Measurements from ENCODE around the gene REX1BD. TPM values are rescaled to one million over a fixed set of nuclear protein-coding genes. Genes with fewer than 3 reads are reported as not detected.
"Not testable (repeated sequence)": the region's sequence is repeated elsewhere in the genome, so short reads cannot be mapped to it uniquely, and the experiment has no call there.

REX1BD gene
- 24.8 TPM in 2 replicates for total RNA-seq (2014; rRNA removed; shearing (Covaris generic))

DNA sequence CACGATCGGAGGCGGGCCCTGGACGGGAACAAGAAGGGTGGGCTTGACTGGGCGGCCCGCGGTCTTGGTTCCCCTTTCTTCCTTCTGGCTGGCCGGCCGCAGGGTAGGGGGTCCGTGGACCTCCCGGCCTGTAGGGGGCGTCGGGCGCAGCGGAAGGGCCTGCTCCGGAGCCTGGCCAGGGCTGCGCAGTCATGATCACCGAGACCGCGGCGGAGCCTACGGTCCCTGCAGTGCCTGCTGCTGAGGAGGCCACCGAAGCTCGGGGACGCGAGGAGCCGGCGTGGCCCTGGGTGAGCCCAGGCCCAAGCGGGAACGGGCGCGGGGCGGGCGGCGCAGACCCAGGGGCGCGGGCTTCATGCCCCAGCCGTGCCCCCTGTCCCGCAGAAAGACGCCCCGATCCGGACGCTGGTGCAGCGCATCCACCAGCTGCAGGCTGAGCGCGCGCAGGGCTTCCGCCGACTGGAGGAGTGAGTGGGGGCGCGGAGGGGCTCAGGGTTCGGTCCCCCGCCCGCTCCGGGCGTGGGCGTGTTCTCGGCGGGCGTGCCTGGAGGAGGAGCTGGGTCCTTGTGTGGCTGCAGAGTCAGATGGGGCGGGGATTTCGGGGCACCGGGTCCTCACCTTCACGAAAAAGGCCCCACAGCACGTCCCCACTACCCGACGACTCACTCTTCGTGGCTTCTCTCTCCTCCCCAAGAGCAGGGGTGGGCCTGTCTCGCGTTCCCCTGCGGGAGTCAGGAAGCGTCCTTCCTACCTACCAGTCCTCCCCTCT is at the start of gene REX1BD:
REX1BD (plus strand) TSS at position 188 of the 769 bp plus-strand sequence; CDS start at position 192, 4 bp downstream.
- Histone ChIP-seq H3K4me1 (0 out of 2 replicates have a peak, but pooled peaks cover 3% of the 10 kb centered on the region), H3K9me3 (replicated peaks) (no peaks in the 10 kb centered on the region), H3K27ac (peak within 1 kb of the TSS; percentile 63), H3K4me3 (peak within 1 kb of the TSS; percentile 89), H3K36me3 (no peaks in the 10 kb centered on the region), H3K27me3 (no peaks in the 10 kb centered on the region)
- peak; percentile 88 to 90 for DNase-seq

DNA sequence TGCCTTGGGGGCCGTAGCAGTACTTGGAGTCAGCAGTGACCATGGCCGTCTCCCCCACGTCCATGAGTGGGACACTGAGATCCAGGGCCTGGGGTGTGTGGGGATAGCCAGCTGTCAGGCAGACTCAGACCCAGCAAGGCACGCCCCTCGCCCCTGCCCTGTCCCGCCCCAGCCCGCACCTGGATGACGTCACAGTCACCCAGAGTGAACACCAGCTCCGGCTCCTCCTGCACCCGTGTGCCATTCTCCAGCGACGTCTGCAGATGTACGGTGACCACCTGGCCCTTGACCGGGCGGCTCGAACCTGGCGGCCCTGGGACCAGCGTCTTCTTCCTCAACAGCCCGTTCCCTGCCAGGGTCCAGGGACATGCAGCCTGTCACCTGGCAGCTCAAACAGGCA is 49.2 kb upstream of the REX1BD start:
- Histone ChIP-seq H3K27me3 (no peaks in the 10 kb centered on the region), H3K9me3 (replicated peaks) (no peaks in the 10 kb centered on the region), H3K27ac (no peak overlapping the region), H3K4me1 (0 out of 2 replicates have a peak, but pooled peaks cover 5% of the 10 kb centered on the region), H3K4me3 (no peak overlapping the region), H3K36me3 (peaks cover 5% of the 10 kb centered on the region; the same call in 1 of the 2 replicates)
- no peak for DNase-seq

DNA sequence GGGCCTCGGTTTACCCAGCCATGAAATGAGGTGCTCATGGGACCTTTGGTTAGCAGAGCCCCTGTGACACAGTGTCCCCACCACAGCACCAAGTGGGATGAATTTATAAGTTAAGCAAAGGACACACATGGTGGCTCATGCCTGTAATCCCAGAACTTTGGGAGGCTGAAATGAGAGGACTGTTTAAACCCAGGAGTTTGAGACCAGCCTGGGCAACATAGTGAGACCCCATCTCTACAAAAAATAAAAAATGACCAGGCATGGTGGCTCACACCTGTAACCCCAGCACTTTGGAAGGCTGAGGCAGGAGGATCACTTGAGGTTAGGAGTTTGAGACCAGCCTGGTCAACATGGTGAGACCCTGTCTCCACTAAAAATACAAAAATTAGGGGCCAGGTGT is 48.4 kb upstream of the REX1BD start:
- H3K36me3 ChIP-seq; H3K4me1 ChIP-seq; H3K9me3 ChIP-seq (replicated peaks); H3K27ac ChIP-seq; DNase-seq; H3K27me3 ChIP-seq; H3K4me3 ChIP-seq: not testable (repeated sequence)

DNA sequence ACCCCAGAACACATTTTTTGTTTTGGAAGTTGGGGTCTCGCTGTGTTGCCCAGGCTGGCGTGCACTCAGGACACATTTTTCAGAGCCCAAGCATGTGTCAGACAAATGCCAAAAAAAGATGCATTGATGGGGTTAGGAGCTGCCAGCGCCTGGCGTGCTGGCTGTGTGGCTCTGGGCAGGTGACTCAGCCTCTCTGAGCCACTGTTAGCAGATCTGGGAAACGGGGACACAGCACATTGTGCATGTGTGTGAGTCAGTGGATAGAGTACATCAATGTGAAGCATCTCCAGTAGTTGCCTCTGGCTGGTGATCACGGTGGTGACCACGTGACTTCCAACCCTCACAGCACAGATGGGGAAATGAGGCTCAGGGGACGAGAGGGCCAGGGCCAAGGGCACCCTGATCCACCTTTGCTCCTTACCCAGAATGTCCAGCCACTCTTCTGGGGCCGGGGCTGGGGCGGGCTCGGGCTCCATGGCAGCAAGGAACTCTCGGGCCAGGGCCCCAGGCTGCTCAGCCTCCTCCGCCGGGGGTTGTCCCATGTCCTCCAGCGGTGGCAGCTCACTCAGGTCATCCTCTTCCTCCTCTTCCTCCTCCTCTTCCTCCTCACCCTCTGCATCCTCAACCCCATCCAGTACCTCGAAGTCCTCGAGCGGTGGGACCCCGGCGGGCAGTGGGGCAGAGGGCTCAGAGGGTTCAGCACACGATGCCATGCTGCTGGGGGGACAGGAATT is 47.2 kb upstream of the REX1BD start:
- Histone ChIP-seq H3K27ac (no peak overlapping the region), H3K4me3 (no peak overlapping the region)

DNA sequence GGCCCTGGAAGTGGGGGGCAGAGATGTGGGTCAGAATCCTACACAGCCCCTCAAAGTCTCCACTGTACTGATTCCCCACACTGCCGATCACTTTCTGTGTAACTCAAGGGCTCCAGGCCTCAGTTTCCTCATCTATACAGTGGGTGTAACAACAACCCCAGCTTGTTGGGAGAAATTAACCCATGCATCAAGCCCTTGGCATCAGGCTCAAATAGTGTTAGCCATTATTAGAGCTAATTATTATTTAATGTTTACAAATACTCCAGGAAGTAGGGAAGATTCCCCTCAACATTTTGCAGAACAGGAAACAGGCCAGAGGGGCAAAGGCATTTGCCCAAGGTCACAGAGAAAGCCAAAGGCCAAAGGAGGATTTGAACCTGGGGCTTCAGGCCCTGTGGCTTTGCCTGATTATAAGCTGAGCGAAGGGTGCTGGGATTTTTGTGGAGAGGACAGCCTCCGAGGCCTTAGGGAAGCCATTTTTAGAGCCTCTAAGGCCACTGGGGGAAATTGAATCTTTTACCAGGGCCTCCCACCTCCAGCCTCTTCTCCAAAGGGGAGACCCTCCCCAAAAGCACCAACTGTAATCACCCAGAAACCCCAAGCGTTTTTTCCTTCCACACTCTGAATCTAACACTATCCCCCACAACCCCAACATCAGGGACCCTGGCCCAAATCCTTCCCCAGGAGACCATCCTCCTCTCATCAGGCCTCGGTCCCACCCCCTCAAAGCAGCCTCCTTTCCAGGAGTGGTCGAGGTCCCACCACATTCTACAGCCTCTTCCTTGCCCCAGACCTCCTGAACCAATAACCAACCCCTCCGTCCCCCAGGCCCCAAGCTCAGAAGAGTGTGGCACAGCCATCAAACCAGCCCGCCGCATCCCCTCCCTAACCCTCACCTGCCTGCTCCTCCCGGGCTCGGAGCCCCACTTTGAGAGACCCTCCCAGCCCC is 46.3 kb upstream of the REX1BD start:
- DNase-seq, result peak in 1 of 2 experiments; percentile 29
- Histone ChIP-seq H3K4me3 (peak overlapping the region; percentile 60), H3K27me3 (no peaks in the 10 kb centered on the region), H3K36me3 (0 out of 2 replicates have a peak, but pooled peaks cover 2% of the 10 kb centered on the region), H3K27ac (no peak overlapping the region), H3K4me1 (0 out of 2 replicates have a peak, but pooled peaks cover 5% of the 10 kb centered on the region), H3K9me3 (replicated peaks) (no peaks in the 10 kb centered on the region)

More for the DNA sequence above, 47.2 kb upstream of the REX1BD start:
- 0 out of 2 replicates have a peak, but pooled peaks cover 5% of the 10 kb centered on the region for H3K4me1 ChIP-seq
- H3K36me3 ChIP-seq, result 0 out of 2 replicates have a peak, but pooled peaks cover 2% of the 10 kb centered on the region
- no peaks in the 10 kb centered on the region for H3K9me3 ChIP-seq (replicated peaks)
- no peaks in the 10 kb centered on the region for H3K27me3 ChIP-seq
- DNase-seq, result no peak

DNA sequence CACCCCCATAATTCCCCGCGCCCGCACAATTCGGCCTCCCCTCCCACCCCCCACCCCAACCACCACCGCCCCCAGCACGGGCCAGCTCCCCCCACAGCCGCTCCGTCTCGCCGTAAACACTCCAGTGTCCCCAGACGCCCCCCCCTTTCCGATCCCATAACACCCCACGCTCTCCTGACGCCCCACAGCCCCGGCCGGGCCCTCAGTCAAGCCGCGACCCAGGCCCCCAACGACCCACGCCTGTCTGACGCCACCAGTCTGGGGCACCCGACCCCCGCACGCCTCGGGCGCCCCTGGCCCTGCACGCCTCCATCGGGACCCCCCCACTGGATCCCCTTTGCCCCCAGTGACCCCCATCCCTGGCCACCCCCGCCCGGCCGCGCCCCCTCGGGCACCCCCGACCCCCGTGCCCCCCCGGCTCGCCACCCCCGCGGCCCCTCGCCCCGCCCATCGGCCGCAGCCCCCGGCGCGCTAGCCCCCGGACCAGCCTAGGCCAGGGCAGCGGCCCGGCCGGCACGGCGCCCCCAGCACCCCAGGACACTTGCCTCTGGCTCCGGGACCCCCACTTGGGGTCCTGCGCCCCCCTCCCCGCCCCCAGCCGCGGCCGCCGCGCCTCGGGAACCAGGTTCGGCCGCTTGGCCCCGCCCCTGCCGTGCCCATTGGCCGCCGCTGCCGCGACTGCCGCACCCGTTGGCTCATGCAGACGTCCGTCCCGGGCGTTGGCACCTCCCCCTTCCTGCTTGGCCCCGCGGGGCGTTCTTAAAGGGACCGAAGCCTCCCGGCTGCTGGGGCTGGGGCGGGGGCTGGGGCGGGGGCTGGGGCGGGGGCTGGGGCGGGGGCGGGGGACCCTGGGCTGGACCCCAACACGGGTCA is 45.4 kb upstream of the REX1BD start, which contains the start of gene FKBP8:
FKBP8 (minus strand) TSS at position 633 of the 873 bp plus-strand sequence. CDS start 1,603 bp downstream, outside the sequence.
- H3K27ac ChIP-seq, result no peak within 1 kb of the TSS
- H3K36me3 ChIP-seq, result 0 out of 2 replicates have a peak, but pooled peaks cover 2% of the 10 kb centered on the region
- no peaks in the 10 kb centered on the region for H3K9me3 ChIP-seq (replicated peaks)
- 0 out of 2 replicates have a peak, but pooled peaks cover 5% of the 10 kb centered on the region for H3K4me1 ChIP-seq
- DNase-seq, result peak; percentile 89 to 91
- no peaks in the 10 kb centered on the region for H3K27me3 ChIP-seq
- H3K4me3 ChIP-seq, result peak within 1 kb of the TSS; percentile 60

DNA sequence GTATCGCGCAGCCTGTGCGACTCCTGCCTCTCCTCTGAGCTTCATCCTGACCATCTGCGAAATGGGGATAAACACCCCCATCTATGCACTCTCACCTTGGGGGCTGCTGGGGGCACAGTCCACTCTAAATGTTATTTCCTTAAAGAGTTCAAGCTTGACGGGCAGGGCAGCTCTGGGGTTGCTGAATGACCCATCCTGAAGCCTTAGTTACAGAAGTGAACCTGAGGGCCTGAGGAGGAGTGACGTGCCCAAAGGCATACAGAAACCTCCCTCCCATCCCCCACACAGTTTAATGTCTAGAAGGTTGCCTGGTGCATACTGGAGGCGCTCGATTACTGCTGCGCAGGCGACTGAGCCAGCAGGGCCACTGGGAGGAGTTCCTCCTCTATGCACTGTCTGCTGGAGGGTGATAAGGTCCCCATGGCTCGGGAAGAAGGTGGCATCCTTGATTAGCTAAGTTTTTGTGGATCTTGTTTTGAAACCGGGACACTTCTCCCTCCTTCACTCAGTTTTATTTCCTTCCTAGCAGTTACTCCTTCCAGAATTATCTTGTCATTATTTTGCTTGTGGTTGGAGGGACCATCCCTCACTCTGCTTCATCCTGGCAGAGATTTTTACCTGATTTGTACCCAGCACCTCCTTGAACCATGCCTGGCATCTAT is 44.7 kb upstream of the REX1BD start:
- Histone ChIP-seq H3K4me1 (0 out of 2 replicates have a peak, but pooled peaks cover 5% of the 10 kb centered on the region), H3K27ac (no peak overlapping the region), H3K27me3 (no peaks in the 10 kb centered on the region), H3K9me3 (replicated peaks) (no peaks in the 10 kb centered on the region), H3K36me3 (0 out of 2 replicates have a peak, but pooled peaks cover 2% of the 10 kb centered on the region), H3K4me3 (peak overlapping the region; percentile 25; the same call in 1 of the 2 replicates)
- DNase-seq, result peak; percentile 43 to 51

DNA sequence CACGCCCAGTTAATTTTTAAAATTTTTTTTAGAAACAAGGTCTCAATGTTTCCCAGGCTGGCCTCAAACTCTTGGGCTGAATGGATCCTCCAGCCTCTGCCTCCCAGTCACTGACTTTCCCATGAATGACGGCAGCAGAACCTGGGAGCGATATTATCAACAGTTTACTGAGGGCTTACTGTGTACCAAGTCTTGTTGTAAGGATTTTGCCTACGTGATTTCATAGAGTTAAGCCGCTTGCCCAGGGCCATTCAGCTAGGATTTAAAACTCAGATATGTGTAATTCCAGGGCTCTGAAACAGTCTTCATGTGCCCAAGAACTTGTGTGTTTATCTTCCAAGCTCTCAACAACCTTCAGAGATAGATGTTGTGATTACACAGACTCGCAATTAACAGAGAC is 37.0 kb upstream of the REX1BD start:
- Histone ChIP-seq H3K27ac (no peak overlapping the region), H3K4me3 (no peak overlapping the region), H3K4me1 (0 out of 2 replicates have a peak, but pooled peaks cover 3% of the 10 kb centered on the region), H3K36me3 (no peaks in the 10 kb centered on the region), H3K9me3 (replicated peaks) (no peaks in the 10 kb centered on the region), H3K27me3 (peaks cover 24% of the 10 kb centered on the region; the same call in 1 of the 2 replicates)
- DNase-seq, result peak in 1 of 2 experiments; percentile 19

DNA sequence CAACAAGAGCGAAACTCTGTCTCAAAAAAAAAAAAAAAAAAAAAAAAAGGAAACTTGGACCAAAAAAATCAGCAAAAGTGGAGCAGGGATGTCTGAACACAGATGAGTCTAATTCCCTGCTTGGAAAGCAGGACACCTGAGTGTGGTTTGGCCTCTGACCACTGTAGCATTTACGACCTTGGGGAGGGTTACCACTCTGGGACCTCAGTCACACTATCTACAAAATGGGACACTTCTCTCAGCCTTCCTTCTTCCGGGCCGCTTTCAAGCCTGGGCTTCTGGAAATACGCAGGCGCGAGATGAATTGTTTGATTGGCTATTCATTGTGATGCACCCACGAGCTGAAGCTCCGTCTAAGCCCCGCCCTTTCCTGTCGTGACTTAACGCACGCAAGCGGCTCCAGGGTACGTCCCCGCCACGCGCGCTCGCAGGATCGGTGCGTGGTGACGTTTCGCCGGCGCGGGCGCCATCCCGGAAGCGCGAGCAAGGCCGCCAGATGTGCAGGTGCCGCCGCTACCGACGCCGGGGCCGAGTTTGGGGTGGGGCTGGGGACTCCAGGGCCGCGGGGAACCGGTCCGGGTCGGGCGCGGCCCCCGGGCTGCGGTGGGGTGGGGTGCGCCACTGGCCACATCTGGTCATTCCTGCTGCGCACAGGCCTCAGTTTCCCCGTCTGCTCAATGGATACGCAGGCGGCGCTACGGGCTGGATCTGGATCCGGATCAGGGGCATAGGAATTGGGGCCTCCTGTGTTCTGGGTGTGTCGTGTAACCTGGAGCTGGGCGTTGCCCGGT is 31.0 kb upstream of the REX1BD start, which contains the start of gene KXD1:
KXD1 (plus strand) TSS at position 460 of the 791 bp plus-strand sequence. CDS start 4,187 bp downstream, outside the sequence.
- H3K4me1 ChIP-seq, result 0 out of 2 replicates have a peak, but pooled peaks cover 4% of the 10 kb centered on the region
- DNase-seq, result peak; percentile 98 to 99
- peak within 1 kb of the TSS; percentile 65 for H3K4me3 ChIP-seq
- no peaks in the 10 kb centered on the region for H3K36me3 ChIP-seq
- no peak within 1 kb of the TSS for H3K27ac ChIP-seq
- H3K27me3 ChIP-seq, result peaks cover 16% of the 10 kb centered on the region; the same call in 1 of the 2 replicates
- H3K9me3 ChIP-seq (replicated peaks), result no peaks in the 10 kb centered on the region

DNA sequence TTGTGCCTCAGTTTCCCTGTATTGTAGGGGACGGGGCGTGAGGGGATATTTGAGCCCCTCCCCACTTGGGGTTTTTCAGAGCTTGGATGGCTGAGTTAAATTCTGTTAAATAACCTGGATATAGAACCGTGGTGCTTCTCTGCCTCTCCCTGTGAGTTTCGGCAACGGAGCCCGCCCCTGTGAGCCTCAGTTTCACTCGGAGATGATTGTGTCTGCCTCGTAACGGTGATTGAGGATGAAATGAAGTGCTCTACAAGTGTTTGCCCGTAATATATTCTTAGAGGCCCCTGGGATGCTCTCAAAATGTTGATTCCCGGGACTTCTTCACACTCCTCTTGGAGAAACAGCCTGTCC is 30.4 kb upstream of the REX1BD start:
- Histone ChIP-seq H3K36me3 (no peaks in the 10 kb centered on the region; the same call in 1 of the 2 replicates), H3K9me3 (replicated peaks) (no peaks in the 10 kb centered on the region), H3K4me1 (0 out of 2 replicates have a peak, but pooled peaks cover 4% of the 10 kb centered on the region), H3K27ac (no peak overlapping the region), H3K4me3 (peak overlapping the region; percentile 65), H3K27me3 (peaks cover 13% of the 10 kb centered on the region; the same call in 1 of the 2 replicates)
- no peak for DNase-seq

DNA sequence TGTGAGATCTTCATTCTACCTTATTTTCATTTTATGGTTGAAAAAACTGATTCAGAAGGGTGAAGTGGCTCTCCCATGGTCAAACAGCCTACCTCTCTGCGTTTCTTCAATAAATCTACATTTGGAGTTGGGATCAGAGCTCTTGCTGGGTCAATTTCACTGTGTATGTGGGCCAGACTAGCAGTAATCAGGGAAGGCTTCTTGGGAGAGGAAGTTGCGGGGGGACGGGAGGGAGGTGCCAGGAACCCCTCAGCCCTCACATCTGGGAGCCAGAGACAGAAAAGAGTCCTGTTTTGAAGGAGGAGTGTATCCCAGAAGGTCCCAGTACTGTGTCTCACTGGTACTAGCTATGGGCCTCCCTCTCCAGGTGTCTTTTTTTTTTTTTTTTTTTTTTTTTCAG is 30.0 kb upstream of the REX1BD start:
- no peak for DNase-seq
- Histone ChIP-seq H3K9me3 (replicated peaks) (no peaks in the 10 kb centered on the region), H3K27me3 (peaks cover 9% of the 10 kb centered on the region; the same call in 1 of the 2 replicates), H3K4me1 (0 out of 2 replicates have a peak, but pooled peaks cover 4% of the 10 kb centered on the region), H3K36me3 (no peaks in the 10 kb centered on the region; the same call in 1 of the 2 replicates), H3K27ac (no peak overlapping the region), H3K4me3 (peak overlapping the region; percentile 65)

DNA sequence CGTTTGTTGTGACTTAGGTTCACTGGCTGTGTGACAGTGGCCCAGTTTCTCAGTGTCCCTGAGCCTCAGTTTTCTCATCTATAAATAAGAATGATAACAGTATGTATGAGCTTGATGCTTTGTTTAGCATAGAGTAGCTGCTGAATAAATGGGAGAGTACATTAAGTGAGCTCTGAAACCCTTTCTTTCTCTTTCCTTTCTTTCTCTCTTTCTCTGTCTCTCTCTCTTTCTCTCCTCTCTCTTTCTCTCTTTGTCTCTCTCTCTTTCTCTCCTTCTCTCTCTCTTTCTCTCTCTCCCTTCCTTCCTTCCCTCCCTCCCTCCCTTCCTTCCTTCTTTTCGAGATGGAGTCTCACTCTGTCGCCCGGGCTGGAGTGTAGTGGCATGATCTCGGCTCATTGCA is 28.9 kb upstream of the REX1BD start:
- Histone ChIP-seq H3K4me3 (no peak overlapping the region), H3K36me3 (peaks cover 7% of the 10 kb centered on the region), H3K27ac (no peak overlapping the region)

More for the DNA sequence above, 28.9 kb upstream of the REX1BD start:
- no peak for DNase-seq
- Histone ChIP-seq H3K27me3 (peaks cover 4% of the 10 kb centered on the region; the same call in 1 of the 2 replicates), H3K9me3 (replicated peaks) (no peaks in the 10 kb centered on the region), H3K4me1 (0 out of 2 replicates have a peak, but pooled peaks cover 4% of the 10 kb centered on the region)

All from SJCRH30 (cell line).